HEK293T (cell line): ENCODE data around the gene TXLNB.

ENCODE experiments used
- ARNT ChIP-seq: fragments of 450-650 bp; IDR thresholded peaks from 2 replicates; pipeline ENCODE4 v1.6.1; 2017; ENCODE audit warnings: mild to moderate bottlenecking
- ELF4 ChIP-seq: fragments of 450-650 bp; IDR thresholded peaks from 2 replicates; pipeline ENCODE4 v1.6.1; 2017; ENCODE audit warnings: antibody characterized with exemption
- FOXA1 ChIP-seq: fragments of 450-650 bp; IDR thresholded peaks from 2 replicates; pipeline ENCODE4 v1.6.1; 2016; ENCODE audit warnings: mild to moderate bottlenecking
- FOXM1 ChIP-seq: fragments of 450-650 bp; IDR thresholded peaks from 2 replicates; pipeline ENCODE4 v1.6.1; 2017; ENCODE audit warnings: mild to moderate bottlenecking, borderline replicate concordance
- NFRKB ChIP-seq: fragments of 450-650 bp; IDR thresholded peaks from 2 replicates; pipeline ENCODE4 v1.6.1; 2016; ENCODE audit warnings: mild to moderate bottlenecking, moderate library complexity
- SP1 ChIP-seq: fragments of 450-650 bp; IDR thresholded peaks from 2 replicates; pipeline ENCODE4 v1.6.1; 2017
- SUZ12 ChIP-seq: fragments of 450-650 bp; IDR thresholded peaks from 2 replicates; pipeline ENCODE4 v1.6.1; 2016; ENCODE audit warnings: mild to moderate bottlenecking

GRCh38 chr6:139303185-139303584 lies 11.4 kb upstream of the TXLNB start:
- TF ChIP-seq NFRKB (no peak), ARNT (no peak), ELF4 (no peak), SP1 (no peak), SUZ12 (no peak), FOXA1 (no peak), FOXM1 (no peak)
